Measurements from ENCODE around the gene AFG1L. TPM values are rescaled to one million over a fixed set of nuclear protein-coding genes. Genes with fewer than 3 reads are reported as not detected.

AFG1L gene
- total and polyA plus RNA-seq, 2 experiments from 2014 or later = 4.1 to 8.7 TPM

DNA sequence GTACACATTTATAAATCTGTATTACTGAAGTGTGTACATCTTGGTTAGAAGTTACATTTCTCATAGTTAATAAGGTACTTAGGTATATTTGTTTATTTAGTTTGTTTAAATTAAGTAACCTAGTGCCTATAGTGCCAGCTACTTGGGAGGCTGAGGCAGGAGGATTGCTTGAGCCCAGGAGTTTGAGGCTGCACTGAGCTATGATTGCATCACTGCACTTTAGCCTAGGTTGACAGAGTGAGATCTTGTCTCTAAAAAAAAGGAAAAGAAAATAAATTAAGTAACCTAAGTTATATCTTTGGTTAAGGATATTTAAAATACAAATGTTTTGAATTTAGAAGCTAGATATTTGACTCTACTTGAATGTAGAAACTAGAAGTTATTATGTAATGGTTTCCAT is 9.5 kb upstream of the AFG1L start:
- Mint-ChIP-seq H3K4me3 (no peak overlapping the region), H3K9me3 (no peaks in the 10 kb centered on the region), H3K36me3 (ENCODE audit: low read depth) (no peaks in the 10 kb centered on the region), H3K27ac (no peak overlapping the region), H3K4me1 (peaks cover 3% of the 10 kb centered on the region; the same call in 2 of the 3 replicates), H3K27me3 (ENCODE audit: insufficient read depth, low read depth, poor library complexity) (peaks cover 4% of the 10 kb centered on the region)
- Histone ChIP-seq H3F3A (replicated peaks; ENCODE audit: low read depth) (no peaks in the 10 kb centered on the region), H3K4me3 (no peak overlapping the region), H3K4me1 (ENCODE audit: insufficient read depth) (peaks cover 2% of the 10 kb centered on the region; the same call in 1 of the 2 replicates), H3K9me2 (ENCODE audit: insufficient read depth) (no peaks in the 10 kb centered on the region), H2AFZ (no peak overlapping the region), H3K4me2 (no peak overlapping the region), H3K27ac (ENCODE audit: low read depth) (no peak overlapping the region), H3K79me2 (replicated peaks; ENCODE audit: insufficient read depth) (no peaks in the 10 kb centered on the region), H3K36me3 (ENCODE audit: insufficient read depth) (no peaks in the 10 kb centered on the region), H3K27me3 (ENCODE audit: insufficient read depth) (no peaks in the 10 kb centered on the region), H4K20me1 (replicated peaks; ENCODE audit: insufficient read depth) (no peaks in the 10 kb centered on the region)
- TF ChIP-seq, protein P1, sequence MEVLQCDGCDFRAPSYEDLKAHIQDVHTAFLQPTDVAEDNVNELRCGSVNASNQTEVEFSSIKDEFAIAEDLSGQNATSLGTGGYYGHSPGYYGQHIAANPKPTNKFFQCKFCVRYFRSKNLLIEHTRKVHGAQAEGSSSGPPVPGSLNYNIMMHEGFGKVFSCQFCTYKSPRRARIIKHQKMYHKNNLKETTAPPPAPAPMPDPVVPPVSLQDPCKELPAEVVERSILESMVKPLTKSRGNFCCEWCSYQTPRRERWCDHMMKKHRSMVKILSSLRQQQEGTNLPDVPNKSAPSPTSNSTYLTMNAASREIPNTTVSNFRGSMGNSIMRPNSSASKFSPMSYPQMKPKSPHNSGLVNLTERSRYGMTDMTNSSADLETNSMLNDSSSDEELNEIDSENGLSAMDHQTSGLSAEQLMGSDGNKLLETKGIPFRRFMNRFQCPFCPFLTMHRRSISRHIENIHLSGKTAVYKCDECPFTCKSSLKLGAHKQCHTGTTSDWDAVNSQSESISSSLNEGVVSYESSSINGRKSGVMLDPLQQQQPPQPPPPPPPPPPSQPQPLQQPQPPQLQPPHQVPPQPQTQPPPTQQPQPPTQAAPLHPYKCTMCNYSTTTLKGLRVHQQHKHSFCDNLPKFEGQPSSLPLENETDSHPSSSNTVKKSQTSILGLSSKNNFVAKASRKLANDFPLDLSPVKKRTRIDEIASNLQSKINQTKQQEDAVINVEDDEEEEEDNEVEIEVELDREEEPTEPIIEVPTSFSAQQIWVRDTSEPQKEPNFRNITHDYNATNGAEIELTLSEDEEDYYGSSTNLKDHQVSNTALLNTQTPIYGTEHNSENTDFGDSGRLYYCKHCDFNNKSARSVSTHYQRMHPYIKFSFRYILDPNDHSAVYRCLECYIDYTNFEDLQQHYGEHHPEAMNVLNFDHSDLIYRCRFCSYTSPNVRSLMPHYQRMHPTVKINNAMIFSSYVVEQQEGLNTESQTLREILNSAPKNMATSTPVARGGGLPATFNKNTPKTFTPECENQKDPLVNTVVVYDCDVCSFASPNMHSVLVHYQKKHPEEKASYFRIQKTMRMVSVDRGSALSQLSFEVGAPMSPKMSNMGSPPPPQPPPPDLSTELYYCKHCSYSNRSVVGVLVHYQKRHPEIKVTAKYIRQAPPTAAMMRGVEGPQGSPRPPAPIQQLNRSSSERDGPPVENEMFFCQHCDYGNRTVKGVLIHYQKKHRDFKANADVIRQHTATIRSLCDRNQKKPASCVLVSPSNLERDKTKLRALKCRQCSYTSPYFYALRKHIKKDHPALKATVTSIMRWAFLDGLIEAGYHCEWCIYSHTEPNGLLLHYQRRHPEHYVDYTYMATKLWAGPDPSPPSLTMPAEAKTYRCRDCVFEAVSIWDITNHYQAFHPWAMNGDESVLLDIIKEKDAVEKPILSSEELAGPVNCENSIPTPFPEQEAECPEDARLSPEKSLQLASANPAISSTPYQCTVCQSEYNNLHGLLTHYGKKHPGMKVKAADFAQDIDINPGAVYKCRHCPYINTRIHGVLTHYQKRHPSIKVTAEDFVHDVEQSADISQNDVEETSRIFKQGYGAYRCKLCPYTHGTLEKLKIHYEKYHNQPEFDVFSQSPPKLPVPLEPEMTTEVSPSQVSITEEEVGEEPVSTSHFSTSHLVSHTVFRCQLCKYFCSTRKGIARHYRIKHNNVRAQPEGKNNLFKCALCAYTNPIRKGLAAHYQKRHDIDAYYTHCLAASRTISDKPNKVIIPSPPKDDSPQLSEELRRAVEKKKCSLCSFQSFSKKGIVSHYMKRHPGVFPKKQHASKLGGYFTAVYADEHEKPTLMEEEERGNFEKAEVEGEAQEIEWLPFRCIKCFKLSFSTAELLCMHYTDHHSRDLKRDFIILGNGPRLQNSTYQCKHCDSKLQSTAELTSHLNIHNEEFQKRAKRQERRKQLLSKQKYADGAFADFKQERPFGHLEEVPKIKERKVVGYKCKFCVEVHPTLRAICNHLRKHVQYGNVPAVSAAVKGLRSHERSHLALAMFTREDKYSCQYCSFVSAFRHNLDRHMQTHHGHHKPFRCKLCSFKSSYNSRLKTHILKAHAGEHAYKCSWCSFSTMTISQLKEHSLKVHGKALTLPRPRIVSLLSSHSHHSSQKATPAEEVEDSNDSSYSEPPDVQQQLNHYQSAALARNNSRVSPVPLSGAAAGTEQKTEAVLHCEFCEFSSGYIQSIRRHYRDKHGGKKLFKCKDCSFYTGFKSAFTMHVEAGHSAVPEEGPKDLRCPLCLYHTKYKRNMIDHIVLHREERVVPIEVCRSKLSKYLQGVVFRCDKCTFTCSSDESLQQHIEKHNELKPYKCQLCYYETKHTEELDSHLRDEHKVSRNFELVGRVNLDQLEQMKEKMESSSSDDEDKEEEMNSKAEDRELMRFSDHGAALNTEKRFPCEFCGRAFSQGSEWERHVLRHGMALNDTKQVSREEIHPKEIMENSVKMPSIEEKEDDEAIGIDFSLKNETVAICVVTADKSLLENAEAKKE (CRISPR knock-in tag; IDR thresholded peaks at IDR 0.05) = no peak
- TF ChIP-seq STAT1 (IDR thresholded peaks at IDR 0.05; ENCODE audit: unreplicated experiment) (no peak), ZNF331 (CRISPR knock-in tag; IDR thresholded peaks at IDR 0.05; ENCODE audit: low read depth) (no peak), NANOG (IDR thresholded peaks at IDR 0.05; ENCODE audit: borderline replicate concordance) (no peak), EZH2phosphoT487 (IDR thresholded peaks at IDR 0.05; ENCODE audit: unreplicated experiment) (no peak), ZNF114 (CRISPR knock-in tag; IDR thresholded peaks at IDR 0.05) (no peak), EZH2 (IDR thresholded peaks at IDR 0.05; ENCODE audit: low read depth, unreplicated experiment) (no peak), JUNB (IDR thresholded peaks at IDR 0.05; ENCODE audit: unreplicated experiment) (no peak), POLR2AphosphoS5 (IDR thresholded peaks at IDR 0.05; ENCODE audit: low read depth) (no peak), CREB1 (CRISPR knock-in tag; IDR thresholded peaks at IDR 0.05; ENCODE audit: low read depth) (no peak)
- TF ChIP-seq, protein P2, sequence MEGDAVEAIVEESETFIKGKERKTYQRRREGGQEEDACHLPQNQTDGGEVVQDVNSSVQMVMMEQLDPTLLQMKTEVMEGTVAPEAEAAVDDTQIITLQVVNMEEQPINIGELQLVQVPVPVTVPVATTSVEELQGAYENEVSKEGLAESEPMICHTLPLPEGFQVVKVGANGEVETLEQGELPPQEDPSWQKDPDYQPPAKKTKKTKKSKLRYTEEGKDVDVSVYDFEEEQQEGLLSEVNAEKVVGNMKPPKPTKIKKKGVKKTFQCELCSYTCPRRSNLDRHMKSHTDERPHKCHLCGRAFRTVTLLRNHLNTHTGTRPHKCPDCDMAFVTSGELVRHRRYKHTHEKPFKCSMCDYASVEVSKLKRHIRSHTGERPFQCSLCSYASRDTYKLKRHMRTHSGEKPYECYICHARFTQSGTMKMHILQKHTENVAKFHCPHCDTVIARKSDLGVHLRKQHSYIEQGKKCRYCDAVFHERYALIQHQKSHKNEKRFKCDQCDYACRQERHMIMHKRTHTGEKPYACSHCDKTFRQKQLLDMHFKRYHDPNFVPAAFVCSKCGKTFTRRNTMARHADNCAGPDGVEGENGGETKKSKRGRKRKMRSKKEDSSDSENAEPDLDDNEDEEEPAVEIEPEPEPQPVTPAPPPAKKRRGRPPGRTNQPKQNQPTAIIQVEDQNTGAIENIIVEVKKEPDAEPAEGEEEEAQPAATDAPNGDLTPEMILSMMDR (conservative IDR thresholded peaks at IDR 0.05; ENCODE audit: low read depth in 2 of 2) = no peak
- TF ChIP-seq, protein P3, sequence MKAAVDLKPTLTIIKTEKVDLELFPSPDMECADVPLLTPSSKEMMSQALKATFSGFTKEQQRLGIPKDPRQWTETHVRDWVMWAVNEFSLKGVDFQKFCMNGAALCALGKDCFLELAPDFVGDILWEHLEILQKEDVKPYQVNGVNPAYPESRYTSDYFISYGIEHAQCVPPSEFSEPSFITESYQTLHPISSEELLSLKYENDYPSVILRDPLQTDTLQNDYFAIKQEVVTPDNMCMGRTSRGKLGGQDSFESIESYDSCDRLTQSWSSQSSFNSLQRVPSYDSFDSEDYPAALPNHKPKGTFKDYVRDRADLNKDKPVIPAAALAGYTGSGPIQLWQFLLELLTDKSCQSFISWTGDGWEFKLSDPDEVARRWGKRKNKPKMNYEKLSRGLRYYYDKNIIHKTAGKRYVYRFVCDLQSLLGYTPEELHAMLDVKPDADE (IDR thresholded peaks at IDR 0.05) = no peak
- TF ChIP-seq, protein P4, sequence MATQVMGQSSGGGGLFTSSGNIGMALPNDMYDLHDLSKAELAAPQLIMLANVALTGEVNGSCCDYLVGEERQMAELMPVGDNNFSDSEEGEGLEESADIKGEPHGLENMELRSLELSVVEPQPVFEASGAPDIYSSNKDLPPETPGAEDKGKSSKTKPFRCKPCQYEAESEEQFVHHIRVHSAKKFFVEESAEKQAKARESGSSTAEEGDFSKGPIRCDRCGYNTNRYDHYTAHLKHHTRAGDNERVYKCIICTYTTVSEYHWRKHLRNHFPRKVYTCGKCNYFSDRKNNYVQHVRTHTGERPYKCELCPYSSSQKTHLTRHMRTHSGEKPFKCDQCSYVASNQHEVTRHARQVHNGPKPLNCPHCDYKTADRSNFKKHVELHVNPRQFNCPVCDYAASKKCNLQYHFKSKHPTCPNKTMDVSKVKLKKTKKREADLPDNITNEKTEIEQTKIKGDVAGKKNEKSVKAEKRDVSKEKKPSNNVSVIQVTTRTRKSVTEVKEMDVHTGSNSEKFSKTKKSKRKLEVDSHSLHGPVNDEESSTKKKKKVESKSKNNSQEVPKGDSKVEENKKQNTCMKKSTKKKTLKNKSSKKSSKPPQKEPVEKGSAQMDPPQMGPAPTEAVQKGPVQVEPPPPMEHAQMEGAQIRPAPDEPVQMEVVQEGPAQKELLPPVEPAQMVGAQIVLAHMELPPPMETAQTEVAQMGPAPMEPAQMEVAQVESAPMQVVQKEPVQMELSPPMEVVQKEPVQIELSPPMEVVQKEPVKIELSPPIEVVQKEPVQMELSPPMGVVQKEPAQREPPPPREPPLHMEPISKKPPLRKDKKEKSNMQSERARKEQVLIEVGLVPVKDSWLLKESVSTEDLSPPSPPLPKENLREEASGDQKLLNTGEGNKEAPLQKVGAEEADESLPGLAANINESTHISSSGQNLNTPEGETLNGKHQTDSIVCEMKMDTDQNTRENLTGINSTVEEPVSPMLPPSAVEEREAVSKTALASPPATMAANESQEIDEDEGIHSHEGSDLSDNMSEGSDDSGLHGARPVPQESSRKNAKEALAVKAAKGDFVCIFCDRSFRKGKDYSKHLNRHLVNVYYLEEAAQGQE (IDR thresholded peaks at IDR 0.05; ENCODE audit: unreplicated experiment) = no peak
- ATAC-seq (no peak), DNase-seq (ENCODE audit: low spot score) (no peak)

All from GM23338 (cell line).